ENCODE results near the gene HIPK4.

DNA sequence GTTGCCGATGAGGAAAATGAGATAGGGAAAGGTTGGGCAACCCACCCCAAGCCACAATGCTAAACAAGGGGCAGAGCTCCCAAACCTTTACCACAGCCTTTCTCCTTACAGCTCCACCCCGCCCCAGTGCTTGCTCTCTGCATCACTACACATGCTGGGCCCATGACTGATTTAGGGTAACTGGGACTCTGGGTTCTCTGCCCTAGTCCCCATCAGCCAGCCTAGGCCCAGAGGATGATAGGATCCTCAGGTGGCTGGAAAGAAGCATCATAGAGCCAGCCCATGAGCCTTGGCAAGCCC is 53.4 kb downstream of the HIPK4 start:
- TF ChIP-seq, protein P1, sequence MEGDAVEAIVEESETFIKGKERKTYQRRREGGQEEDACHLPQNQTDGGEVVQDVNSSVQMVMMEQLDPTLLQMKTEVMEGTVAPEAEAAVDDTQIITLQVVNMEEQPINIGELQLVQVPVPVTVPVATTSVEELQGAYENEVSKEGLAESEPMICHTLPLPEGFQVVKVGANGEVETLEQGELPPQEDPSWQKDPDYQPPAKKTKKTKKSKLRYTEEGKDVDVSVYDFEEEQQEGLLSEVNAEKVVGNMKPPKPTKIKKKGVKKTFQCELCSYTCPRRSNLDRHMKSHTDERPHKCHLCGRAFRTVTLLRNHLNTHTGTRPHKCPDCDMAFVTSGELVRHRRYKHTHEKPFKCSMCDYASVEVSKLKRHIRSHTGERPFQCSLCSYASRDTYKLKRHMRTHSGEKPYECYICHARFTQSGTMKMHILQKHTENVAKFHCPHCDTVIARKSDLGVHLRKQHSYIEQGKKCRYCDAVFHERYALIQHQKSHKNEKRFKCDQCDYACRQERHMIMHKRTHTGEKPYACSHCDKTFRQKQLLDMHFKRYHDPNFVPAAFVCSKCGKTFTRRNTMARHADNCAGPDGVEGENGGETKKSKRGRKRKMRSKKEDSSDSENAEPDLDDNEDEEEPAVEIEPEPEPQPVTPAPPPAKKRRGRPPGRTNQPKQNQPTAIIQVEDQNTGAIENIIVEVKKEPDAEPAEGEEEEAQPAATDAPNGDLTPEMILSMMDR (conservative IDR thresholded peaks at IDR 0.05; ENCODE audit: low read length) = no peak
- no peak for TF ChIP-seq EZH2phosphoT487 (IDR thresholded peaks at IDR 0.05; ENCODE audit: borderline replicate concordance)
